NCI-H510A (cell line): ENCODE measurements around the gene MED15.
"Not testable (repeated sequence)": the region's sequence is repeated elsewhere in the genome, so short reads cannot be mapped to it uniquely, and the experiment has no call there.

ENCODE experiments used
- DNase-seq: peaks from one replicate; lab custom pipeline; 2025; lab: John Stamatoyannopoulos, UW

The MED15 gene

GRCh38 chr22:20604092-20604747 lies 96.8 kb downstream of the MED15 start:
- DNase-seq, result no peak

GRCh38 chr22:20604776-20605221 lies 97.4 kb downstream of the MED15 start:
- DNase-seq, result no peak

- DNase-seq, result no peak
Measured at GRCh38 chr22:20605328-20605727, 97.9 kb downstream of the MED15 start.

- DNase-seq, result peak; percentile 85
Measured at GRCh38 chr22:20606041-20606783, 98.8 kb downstream of the MED15 start.

GRCh38 chr22:20606784-20607128 lies 99.3 kb downstream of the MED15 start:
- DNase-seq, result no peak

- DNase-seq, result no peak
Measured at GRCh38 chr22:20607157-20607907, 99.9 kb downstream of the MED15 start.

GRCh38 chr22:20610243-20610686 lies 102.9 kb downstream of the MED15 start:
- no peak for DNase-seq

GRCh38 chr22:20610757-20611156 lies 103.3 kb downstream of the MED15 start:
- no peak for DNase-seq

- no peak for DNase-seq
Measured at GRCh38 chr22:20611418-20611817, 104.0 kb downstream of the MED15 start.

- DNase-seq, result no peak
Measured at GRCh38 chr22:20613301-20613700, 105.9 kb downstream of the MED15 start.

GRCh38 chr22:20615021-20615420 lies 107.6 kb downstream of the MED15 start:
- no peak for DNase-seq

- no peak for DNase-seq
Measured at GRCh38 chr22:20615533-20616450, 108.4 kb downstream of the MED15 start.

- no peak for DNase-seq
Measured at GRCh38 chr22:20616451-20617043, 109.1 kb downstream of the MED15 start.

GRCh38 chr22:20618488-20618887 lies 111.1 kb downstream of the MED15 start:
- DNase-seq, result no peak

- no peak for DNase-seq
Measured at GRCh38 chr22:20619045-20619892, 111.9 kb downstream of the MED15 start.

- not testable (repeated sequence) for DNase-seq
Measured at GRCh38 chr22:20619893-20620194, 112.4 kb downstream of the MED15 start.

GRCh38 chr22:20621162-20621561 lies 113.8 kb downstream of the MED15 start:
- DNase-seq, result no peak

- DNase-seq, result no peak
Measured at GRCh38 chr22:20622650-20623339, 115.4 kb downstream of the MED15 start.

GRCh38 chr22:20624161-20624616 lies 116.8 kb downstream of the MED15 start:
- DNase-seq, result no peak

GRCh38 chr22:20625270-20625669 lies 117.9 kb downstream of the MED15 start:
- no peak for DNase-seq
